Fibroblast of the aortic adventitia (primary cell): ENCODE results near the gene RAB24. TPM values are rescaled to one million over a fixed set of nuclear protein-coding genes. Genes with fewer than 3 reads are reported as not detected.
A peak's percentile ranks its signal among the peaks of the same experiment; 100 is the strongest.
"Not testable (repeated sequence)": the region's sequence is repeated elsewhere in the genome, so short reads cannot be mapped to it uniquely, and the experiment has no call there.

Experiments used
- DNase-seq: peaks from one replicate; pipeline ENCODE4 v3.0.0-alpha.2; 2010; ENCODE audit warnings: low read depth
- H3K4me3 ChIP-seq: 2 replicates; pipeline ENCODE4 v1.5.1; 2011; ENCODE audit warnings: low read depth, mild to moderate bottlenecking, control low read depth, low read length, moderate library complexity
- CTCF ChIP-seq: IDR thresholded peaks from 2 replicates; pipeline ENCODE4 v1.5.1; 2011; ENCODE audit warnings: mild to moderate bottlenecking, low read length, control low read depth, inconsistent platforms; ENCODE audit not compliant: insufficient read depth
- total RNA-seq: library from RNA; depleted of rRNA; stranded (reverse); fragments of >200 nt; gene quantifications from 2 replicates; pipeline ENCODE4 v1.2.3, GENCODE V29; 2012; ENCODE audit warnings: low replicate concordance

Gene RAB24
- total RNA-seq, 1 donor: 11.6 TPM

- TF ChIP-seq CTCF: no peak
- DNase-seq: no peak
- H3K4me3 ChIP-seq: peak overlapping the region; percentile 77
Observed at GRCh38 chr5:177310757-177311391, 7.4 kb upstream of the RAB24 start.

GRCh38 chr5:177310332-177310731 is 6.8 kb upstream of the RAB24 start:
- no peak for DNase-seq
- peak overlapping the region; percentile 77 for H3K4me3 ChIP-seq
- TF ChIP-seq CTCF: no peak

GRCh38 chr5:177309351-177310191 is 6.1 kb upstream of the RAB24 start:
- DNase-seq: peak; percentile 65
- peak; percentile 93 for TF ChIP-seq CTCF
- H3K4me3 ChIP-seq: no peak overlapping the region

- no peak for TF ChIP-seq CTCF
- DNase-seq: no peak
- H3K4me3 ChIP-seq: no peak overlapping the region
Observed at GRCh38 chr5:177308740-177309139, 5.2 kb upstream of the RAB24 start.

GRCh38 chr5:177307544-177308363 is 4.2 kb upstream of the RAB24 start:
- H3K4me3 ChIP-seq: no peak overlapping the region
- no peak for TF ChIP-seq CTCF

GRCh38 chr5:177306674-177307543 is 3.4 kb upstream of the RAB24 start:
- DNase-seq: no peak
- H3K4me3 ChIP-seq: no peak overlapping the region

More at GRCh38 chr5:177307544-177308363, 4.2 kb upstream of the RAB24 start:
- DNase-seq: no peak

GRCh38 chr5:177306103-177306640 is 2.7 kb upstream of the RAB24 start:
- DNase-seq, H3K4me3 ChIP-seq: not testable (repeated sequence)

More at GRCh38 chr5:177306674-177307543, 3.4 kb upstream of the RAB24 start:
- no peak for TF ChIP-seq CTCF
